GM12874 (cell line): ENCODE results near the gene TLE3.

Experiments
- TF ChIP-seq, protein P1 (sequence below): IDR thresholded peaks from 2 replicates; pipeline ENCODE4 v1.5.1; 2011; ENCODE audit warnings: low read depth, mild to moderate bottlenecking, control low read depth, low read length, moderate library complexity; ENCODE audit not compliant: insufficient read depth

Gene TLE3

DNA sequence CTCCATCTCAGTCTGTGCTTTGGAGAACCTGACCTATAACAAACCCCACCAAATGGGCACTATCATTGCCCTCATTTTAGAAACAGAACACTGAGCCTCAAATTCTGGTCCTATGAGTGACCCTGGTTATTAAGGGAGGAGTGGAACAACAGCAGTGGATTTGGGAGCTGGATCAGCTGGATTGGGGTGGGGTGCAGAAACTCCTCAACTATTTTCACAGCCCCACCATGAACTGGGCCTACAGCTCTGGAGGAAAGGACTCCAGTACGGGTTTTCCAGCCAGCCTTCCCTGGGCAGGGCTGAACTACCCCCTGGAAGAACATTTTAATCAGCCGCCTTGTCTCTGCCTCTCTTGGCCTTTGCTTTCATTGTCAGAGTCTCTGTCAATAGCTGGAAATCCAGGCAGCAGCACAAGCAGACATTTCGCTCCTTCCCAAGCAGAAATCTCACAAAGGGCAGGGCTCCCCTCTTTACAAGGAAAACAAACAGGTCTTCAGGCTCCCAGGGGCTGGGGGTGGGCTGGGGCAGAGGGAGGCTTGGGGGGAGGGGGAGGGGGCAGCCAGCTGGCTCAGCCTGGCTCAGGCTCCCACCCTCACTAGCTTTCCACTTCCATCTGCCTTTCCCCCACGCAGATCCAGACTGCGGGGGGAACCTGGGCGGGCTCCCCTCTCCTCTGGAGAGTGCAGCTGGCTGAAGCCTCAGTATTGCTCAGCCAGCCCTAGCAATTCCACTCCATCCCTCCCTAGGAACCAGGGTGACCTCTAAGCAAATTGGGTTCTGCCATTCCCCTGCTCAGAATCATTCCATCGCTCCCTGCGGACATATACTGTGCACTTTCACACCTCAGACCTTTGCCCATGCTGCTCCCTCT, 13.7 kb upstream of the TLE3 start:
- TF ChIP-seq, protein P1, sequence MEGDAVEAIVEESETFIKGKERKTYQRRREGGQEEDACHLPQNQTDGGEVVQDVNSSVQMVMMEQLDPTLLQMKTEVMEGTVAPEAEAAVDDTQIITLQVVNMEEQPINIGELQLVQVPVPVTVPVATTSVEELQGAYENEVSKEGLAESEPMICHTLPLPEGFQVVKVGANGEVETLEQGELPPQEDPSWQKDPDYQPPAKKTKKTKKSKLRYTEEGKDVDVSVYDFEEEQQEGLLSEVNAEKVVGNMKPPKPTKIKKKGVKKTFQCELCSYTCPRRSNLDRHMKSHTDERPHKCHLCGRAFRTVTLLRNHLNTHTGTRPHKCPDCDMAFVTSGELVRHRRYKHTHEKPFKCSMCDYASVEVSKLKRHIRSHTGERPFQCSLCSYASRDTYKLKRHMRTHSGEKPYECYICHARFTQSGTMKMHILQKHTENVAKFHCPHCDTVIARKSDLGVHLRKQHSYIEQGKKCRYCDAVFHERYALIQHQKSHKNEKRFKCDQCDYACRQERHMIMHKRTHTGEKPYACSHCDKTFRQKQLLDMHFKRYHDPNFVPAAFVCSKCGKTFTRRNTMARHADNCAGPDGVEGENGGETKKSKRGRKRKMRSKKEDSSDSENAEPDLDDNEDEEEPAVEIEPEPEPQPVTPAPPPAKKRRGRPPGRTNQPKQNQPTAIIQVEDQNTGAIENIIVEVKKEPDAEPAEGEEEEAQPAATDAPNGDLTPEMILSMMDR = no peak

DNA sequence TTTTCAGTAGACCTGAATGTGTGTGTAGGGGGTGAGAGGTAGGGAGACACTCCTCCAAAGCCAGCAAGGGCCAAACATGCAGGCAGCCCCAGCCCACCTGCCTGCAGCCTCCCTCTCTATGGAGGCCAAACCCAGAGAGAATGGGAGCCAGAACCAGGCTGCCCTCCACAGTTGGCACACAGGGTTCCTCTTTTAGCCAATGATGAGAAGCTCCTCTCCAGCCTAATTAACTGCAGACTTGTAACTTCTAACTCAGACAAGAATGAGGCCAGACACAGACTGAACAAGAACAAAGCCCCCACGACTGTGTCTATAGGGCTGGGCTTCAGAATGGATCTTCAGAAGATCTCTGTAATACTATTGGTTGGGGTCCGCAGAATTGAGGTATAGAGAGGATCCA, 12.3 kb upstream of the TLE3 start:
- TF ChIP-seq, protein P1 = no peak

DNA sequence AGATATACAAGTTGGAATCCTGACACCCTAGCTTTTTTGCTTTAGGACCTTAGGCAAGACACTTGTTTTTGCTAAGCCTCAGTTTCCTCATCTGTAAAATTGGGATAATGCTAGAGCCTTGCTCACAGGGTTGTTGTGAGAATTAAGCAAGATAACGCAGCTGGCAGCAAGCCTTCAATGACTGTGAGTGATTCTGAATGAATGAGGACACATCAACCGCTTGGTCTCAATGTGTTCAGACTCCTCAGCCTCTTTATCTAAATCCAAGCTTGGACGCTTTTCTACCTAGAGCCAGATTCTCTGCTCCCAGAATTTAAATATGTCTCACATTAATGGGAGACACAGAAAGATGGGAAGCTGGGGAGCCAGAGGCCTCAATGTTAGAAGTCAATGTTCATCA, 11.8 kb upstream of the TLE3 start:
- TF ChIP-seq, protein P1 = no peak

DNA sequence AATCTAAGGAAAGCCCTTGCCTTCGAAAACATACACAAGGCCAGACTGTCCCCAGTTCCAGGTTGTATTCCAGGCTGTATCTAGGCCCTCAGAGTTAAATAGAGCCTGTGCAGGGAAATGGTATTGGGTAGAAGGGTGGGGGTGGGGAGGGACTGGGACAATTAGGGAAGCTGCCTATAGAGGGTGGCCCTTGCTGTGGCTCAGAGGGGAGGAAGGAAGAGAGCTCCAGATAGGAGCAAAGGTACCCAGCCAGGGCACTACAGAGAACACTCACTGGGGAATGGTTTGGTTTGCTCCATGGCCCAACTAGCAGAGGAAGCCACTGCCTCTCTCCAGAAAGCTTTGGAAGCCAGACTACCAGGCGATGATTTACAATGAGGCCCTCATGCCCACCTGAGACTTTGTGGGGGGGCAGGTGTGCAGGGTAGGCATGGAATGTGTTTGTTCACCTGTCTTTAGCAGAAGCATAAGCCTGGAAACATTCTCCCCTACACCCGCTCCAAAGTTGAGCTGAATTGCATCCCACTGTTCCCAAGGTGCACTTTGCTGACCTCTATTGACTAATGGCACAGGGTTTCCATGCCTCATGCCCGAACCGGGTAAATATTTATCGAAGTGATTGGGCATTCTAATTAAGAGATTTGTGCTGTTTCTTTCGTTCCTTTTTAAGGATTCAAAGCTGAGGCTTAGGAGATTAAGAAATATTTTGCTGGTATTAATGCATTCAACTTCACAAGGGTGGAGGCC, 6.3 kb upstream of the TLE3 start:
- TF ChIP-seq, protein P1 = no peak

DNA sequence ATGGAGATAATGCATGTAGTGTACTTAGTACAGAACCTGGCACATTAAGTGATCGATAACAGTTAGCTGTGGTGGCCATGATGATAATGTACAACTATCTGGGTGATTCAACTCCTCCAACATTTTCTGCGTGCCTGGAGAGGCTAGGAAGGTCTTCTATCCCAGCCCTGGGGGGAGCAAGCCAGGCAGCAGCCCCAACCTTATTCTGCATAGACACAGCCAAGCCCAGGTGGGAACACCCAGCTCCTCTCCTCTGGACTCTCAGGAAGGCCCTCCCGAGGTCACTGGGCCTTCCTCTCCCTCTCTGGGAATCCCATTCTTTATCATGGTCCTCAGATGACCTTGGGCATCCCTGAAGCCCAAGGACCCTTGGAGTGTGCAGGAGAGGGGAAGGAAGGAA, 5.1 kb upstream of the TLE3 start:
- TF ChIP-seq, protein P1 = no peak

DNA sequence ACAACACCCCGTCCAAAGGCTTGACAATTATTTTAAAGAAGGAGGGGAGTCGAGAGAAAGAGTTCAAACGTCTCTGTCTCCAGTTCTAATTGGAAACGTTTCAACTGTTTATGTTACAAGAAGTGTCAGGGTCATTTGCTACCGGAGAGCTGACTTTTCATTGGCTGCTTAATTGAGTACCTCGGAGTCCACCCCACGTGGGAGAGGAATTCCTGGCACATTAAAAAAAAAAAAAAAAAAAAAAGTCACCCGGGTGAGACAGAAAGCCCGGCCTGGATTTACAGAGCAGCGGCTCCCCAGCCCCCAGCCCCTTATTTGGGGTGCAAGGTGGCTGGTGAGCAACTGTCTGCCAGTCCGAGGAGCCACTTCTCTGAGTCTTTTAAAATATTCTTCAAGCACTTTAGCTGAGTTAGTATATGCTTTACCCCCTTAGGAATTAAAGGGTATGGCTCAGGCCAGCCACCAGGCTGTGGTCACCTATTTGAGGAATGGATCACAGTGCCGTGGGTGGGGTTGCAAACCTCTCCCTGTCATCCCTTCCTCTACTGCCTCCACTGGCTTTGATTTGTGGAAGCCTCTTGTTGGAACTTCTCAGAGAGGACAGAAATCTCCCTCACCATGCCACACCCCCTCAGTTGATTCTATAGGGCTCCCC, 3.9 kb upstream of the TLE3 start:
- TF ChIP-seq, protein P1 = no peak
